NB4 (cell line): ENCODE results near the gene LMOD1.

Experiments used
- CTCF ChIP-seq: IDR thresholded peaks from one replicate; pipeline ENCODE4 v1.5.1; 2012; ENCODE audit warnings: low read depth, low read length
- MYC ChIP-seq: IDR thresholded peaks from 2 replicates; pipeline ENCODE4 v1.6.1; 2011; ENCODE audit warnings: low read depth, low read length
- POLR2A ChIP-seq: IDR thresholded peaks from 2 replicates; pipeline ENCODE4 v1.6.1; 2011; ENCODE audit warnings: mild to moderate bottlenecking; ENCODE audit not compliant: insufficient read length; ENCODE audit errors: extremely low read depth

GRCh38 chr1:201911826-201912571, 34.3 kb downstream of the LMOD1 start:
- TF ChIP-seq CTCF = no peak
- no peak for TF ChIP-seq POLR2A
- TF ChIP-seq MYC = no peak
